SK-N-SH treated with all-trans-retinoic acid at 6 μM for 48 hours (cell line): Measurements from ENCODE around the gene LRRC15.

Experiments
- ESRRG ChIP-seq: fragments of 250-450 bp; sonication (Bioruptor Pico); IDR thresholded peaks from 2 replicates; pipeline ENCODE4 v1.6.1; 2021; ENCODE audit warnings: mild to moderate bottlenecking
- ZNF565 ChIP-seq: fragments of 450-650 bp; formaldehyde crosslinking; conservative IDR thresholded peaks from 2 replicates; pipeline ENCODE4 v1.5.0; 2020; ENCODE audit warnings: low read depth, mild to moderate bottlenecking, moderate library complexity

GRCh38 chr3:194357681-194358080, 11.9 kb downstream of the LRRC15 start:
- TF ChIP-seq ZNF565 (CRISPR knock-in tag), result no peak
- no peak for TF ChIP-seq ESRRG (CRISPR knock-in tag)
